ENCODE results near the gene TMEM187.

TMEM187 gene

DNA sequence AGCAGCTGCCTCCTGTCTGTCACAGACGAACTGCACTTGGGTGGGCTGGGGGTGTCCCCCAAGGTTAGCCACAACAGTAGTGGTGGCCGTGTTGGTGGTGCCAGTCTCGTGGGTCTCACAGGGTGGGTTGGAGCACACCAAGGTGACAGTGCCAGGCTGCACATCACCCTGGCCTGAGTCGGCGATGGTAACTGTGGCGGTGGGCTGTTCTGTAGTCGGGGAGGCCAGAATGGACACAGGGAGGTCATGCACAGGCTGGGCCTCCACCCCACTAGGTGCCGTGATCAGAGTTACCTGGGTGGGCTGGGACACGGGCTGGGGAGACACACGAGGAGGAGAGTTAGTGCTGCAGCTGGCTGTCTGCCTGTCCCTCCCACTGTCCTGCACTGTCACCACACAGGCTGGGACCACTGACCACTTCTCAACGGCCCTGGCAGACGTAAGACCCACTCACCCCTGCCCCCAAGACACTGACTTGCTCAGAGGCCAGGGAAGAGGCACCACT is 17.3 kb upstream of the TMEM187 start:
- no peak for DNase-seq

DNA sequence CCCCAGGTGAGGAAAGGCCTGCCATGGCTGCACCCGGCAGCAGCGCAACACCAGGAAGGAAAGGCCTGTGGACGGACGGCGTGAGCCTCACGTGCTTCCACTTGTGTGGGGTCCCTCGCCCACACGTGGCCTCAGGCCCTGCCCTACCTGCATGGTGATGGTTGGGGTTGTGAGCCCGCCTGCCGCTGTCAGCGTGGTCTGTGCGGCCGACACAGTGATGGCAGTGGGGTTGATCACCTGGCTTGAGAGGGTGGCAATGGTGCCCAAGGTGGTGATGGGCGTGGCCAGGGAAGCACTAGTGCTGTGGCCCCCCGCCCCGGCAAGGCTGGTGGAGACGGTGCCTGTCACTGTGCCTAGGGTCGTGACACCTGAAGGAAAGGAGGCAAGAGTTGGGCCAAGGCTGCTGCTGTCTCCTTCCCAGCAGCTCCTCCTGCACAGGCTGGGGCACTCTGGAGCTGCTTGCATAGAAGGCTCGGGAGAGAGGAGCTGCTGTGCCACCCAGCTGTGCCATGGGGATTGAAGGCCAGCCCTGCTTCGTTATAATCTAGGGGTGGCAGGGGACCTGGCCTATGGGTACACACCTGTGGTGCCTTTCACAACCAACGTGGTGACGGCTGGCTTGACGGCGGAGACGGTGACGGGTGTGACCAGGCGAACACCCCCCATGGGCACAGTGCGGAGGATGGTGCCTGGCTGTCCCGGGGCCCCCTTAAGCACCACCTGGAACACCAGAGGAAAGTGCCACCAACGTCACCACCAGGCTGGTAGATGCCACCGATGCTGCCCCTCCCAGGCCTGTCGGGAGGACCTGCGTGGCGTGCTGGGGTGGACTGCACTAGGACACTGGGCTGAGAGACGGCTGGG is 16.3 kb upstream of the TMEM187 start:
- DNase-seq = no peak

- no peak for DNase-seq
Observed at GRCh38 chrX:153957224-153957623, 15.3 kb upstream of the TMEM187 start.

DNA sequence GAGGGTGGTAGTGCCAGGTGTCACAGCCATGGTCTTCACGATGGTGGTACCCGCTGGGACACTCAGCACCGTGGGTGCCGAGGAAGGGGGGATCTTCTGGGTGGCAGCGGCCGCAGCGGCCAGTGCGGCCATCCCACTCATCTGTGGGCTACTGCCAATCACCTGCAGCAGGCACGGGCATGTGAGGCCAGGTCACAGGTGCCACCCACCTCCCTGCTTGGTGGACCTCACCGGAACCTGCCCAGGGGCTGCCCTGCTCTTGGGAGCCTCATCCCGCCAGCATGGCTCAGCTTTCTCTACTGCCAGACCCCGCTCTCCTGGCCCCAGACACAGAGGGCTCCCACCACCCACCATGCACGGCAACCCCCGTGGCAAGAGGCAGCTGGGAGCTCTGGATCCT is 13.9 kb upstream of the TMEM187 start:
- no peak for DNase-seq

DNA sequence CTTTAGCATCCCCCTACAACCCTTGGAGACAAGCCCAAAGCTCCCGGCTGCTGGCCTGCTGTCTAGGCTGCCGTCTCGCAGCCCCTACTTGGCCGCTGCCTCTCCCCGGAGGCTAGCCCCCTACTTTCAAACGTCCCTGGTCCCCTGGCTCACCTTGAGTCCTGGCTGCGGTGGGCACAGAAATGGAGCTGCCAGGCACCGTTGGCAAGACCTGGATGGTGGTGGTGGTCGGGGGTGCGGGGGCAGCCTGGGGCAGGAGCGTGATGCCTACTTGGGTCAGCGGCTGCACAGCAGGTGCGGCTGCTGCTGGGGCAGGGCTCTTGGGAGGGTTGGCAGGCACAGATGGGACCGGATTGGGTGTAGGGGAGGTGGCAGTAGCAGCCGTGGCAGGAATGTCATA is 12.9 kb upstream of the TMEM187 start:
- DNase-seq = no peak

DNA sequence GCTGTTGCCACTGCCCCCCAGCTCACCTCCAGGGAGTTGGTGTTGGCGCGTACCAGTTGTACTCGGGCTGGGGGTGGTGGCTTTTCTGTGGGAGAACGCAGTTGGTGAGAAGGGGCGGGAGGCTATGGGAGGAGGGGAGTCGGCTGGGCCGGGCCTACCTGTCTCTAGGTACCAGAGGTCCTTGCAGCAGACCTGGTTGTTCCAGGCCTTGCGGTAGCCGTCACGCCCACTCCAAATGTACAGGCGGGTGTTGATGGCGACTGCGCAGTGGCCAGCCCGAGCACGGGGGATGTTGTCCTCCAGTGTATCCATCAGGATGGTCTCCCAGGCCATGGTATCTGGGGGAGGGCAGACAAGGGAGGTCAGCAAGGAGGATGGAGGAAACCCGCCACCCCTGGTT is 12.5 kb upstream of the TMEM187 start:
- no peak for DNase-seq

DNA sequence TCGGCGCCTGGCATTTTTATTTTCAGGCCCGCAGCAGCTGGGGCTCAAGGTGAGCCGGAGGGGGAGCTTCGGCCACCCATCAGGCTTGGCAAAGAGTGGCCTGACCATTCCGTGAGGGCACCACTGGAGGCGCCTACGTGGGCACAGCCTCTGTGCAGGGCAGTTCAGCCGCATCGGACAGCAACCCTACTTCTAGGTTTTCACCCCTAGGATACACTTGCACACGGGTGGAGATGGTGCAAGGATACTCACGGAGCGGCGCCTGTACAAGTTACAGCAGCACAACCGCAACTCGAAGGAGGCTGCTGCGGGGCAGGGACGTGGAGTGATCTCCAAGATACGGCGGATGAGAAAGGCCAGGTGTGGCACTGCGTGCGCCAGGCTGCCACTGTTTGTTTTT is 11.8 kb upstream of the TMEM187 start:
- no peak for DNase-seq

DNA sequence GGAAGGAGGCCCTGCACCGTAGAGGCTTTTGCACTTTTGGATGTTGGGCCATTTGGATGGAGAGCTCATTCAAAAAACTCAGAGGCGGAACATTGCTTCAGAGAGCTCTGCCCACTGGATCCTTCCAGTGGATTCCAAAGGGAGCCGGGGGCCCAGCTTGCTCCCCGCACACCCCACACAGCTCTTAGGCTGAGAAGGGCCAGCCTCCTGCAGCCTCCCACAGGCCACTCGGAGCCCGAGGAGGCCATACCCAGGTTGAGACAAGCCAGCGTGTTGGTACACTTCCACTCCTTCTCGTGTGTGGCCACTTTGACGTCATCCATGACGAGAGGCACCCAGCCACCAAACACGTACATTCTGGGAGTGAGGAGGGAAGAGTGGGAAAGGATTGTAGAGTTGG is 11.3 kb upstream of the TMEM187 start:
- no peak for DNase-seq

DNA sequence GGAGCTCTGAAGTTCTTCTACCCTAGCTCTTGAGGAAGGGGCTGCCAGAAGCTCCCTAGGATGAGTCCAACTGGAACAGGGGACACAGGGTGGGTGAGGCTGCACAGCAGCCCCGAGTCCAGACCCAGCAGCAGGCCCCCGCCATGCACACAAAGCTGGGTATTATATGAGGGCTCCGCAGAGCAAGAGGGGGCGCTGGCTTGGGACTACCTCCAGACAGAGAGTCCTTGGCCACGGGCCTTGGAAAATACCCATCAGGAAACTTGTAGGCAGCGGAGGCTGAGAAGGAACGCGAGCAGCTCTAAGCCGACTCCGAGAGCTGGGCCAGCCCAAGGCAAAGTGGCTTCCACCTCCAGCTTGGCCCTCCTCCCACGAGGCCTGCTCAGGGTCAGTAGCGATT is 9.0 kb upstream of the TMEM187 start:
- DNase-seq = no peak

- no peak for DNase-seq
Observed at GRCh38 chrX:153964105-153964504, 8.4 kb upstream of the TMEM187 start.

DNA sequence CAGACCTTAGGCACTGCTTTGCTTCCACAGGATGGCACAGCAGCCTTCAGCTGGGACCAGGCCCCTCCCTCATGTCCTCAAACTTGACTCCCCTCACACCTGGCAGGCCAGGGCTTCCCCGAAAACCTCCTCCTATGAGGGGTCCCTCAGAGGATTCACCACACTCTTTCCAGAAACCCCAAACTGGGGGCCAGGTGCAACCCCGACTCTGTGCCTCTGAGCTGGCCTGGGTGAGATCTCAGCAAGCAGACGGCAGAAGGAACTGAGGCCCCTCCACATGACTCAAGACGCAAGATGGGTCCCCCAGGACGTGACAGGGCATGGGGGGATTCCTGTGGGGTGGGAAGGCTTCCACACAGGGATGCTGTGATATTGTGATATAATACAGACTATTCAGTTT is 7.1 kb upstream of the TMEM187 start:
- no peak for DNase-seq

- no peak for DNase-seq
Observed at GRCh38 chrX:153966283-153966688, 6.3 kb upstream of the TMEM187 start.

DNA sequence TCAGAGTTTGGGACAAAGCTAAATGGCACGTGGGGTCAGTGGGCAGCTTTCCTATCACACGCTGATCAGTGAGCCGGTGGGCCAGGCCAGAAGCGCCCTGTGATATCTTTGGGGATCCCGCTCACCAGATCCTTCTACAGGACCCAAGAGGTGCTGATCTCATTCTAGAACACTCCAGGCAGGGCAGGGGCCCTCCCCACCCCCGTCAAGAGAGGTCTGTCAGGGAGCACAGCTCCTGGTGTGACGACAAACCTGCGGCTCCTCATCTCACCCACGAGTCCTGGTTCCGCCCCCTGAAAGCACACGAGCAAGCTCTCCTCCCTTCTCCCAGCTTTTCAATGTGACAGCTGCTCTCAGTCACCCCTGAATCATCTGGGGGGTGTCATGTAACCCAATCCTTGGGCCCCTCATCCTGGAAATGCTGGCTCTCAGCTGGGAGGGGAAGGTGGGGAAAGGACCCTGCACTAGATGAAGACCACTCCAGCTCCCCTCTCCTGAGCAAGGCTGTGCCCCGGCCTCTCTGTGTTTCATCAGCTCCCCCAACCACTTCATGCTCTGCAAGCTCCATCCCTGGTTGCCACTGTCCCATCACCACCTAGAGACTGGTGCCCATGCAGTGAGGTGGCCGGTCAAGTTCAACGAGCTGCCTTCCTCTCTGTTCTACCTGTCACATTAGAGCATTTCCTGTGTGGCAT is 5.6 kb upstream of the TMEM187 start:
- DNase-seq = peak; percentile 45 to 47

GRCh38 chrX:153967536-153968224 is 4.9 kb upstream of the TMEM187 start:
- peak in 1 of 2 experiments; percentile 22 for DNase-seq

DNA sequence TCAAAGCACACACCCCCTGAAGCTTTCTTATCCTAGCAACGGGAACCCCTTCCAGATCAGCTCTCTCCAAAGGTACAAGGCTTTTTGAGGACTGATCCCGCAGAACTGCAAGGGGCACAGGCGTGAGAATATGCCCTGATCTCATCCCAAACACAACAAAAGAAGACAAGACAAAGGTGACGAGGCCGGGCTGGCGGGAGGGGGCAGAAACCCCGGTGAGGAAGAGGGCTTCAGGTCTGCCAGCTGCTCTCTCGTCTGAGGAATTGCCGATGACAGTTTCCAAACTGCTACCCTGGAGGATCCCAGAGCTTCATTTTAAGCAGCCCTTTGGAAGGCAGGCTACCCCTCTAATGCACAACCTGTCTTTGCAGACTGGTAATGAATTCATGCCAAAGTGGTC is 4.3 kb upstream of the TMEM187 start:
- no peak for DNase-seq

GRCh38 chrX:153968754-153969124 is 3.8 kb upstream of the TMEM187 start:
- DNase-seq = peak; percentile 30 to 36

DNA sequence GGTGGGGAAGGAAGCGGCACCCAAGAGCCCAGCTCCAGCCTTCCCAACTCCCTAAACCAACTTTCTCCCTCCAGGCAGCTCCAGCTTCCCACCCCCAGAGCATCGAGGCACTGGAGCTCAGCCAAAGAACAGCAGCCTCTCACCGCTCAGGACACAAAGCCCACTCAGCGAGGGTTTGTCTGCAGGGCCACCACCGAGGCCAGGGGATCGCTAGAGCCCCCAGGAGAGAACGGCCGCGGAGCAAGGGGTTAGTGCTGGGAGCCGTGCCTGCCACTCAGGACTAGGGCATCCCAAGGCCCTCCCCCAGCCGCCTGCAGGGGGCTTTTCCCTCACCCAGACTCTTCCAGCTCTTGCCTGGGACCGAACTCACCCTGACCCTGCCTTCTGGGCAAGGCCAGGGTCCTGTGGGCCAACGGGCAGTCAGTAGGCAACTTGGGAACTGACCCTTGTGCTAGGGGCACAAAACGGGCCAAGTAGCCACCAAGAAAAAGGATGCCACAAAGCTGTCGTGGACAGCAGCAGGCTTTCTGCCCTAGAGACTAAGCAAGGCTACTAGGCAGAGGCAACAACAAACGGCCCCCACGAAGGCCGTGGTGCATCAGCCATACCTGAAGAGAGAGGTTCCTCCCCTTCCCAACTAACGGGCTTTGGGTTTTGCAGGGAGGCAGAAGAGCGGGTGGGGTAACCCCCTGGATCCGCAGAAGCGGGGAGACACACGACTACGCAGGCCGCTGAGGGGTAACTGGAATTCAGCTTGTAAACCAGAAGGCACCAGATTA is 3.2 kb upstream of the TMEM187 start:
- no peak for DNase-seq

GRCh38 chrX:153969904-153970356 is 2.6 kb upstream of the TMEM187 start:
- DNase-seq = no peak

DNA sequence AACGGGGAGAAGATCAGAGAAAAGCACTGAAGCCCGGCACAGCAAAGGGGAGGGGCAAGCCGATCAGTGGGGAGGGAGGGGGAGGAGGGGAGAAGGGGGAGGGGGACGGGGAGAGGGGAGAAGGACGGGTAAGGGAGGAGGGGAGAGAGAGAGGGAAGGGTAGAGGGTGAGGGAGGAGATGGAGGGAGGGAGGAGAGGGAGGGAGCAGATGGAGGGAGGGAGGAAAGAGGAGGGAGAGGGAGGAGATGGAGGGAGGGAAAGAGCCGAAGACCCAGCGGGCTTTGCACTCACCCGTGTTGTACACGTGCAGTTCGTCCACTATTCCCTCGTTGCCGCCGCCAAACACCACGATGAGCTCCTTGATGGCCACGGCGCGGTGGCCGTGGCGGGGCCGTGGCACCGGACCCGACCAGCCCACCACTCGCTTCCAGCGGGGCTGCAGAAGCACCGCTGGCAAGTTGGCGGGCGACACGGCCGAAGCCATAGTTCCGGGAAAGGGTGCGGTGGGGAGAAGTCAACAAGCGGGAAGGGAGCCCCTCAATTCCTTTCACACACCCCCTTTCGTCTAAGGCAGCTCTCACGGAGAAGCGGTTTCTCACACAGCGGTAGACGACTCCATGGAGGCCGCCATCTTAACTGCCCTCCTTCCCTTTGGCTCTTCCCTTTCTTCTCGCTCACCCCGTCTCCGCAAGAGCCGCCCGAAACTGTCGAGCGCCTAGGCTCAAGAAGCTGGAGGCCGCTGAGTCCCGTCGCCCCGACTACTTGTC is 2.0 kb upstream of the TMEM187 start:
- peak in 1 of 2 experiments; percentile 20 for DNase-seq

- peak; percentile 79 to 83 for DNase-seq
Observed at GRCh38 chrX:153971124-153971449, 1.5 kb upstream of the TMEM187 start.

GRCh38 chrX:153971450-153972367 is 845 bp upstream of the TMEM187 start, which contains the start of gene HCFC1:
Gene HCFC1, minus strand, starts transcription at chrX:153971818. Its CDS starts 978 bp downstream, at chrX:153970840.
- DNase-seq = peak; percentile 85 to 88
